Suppressor macrophage treated with lipopolysaccharide for 4 hours (primary cell): ENCODE data around the gene ADRB1.
A peak's percentile ranks its signal among the peaks of the same experiment; 100 is the strongest.

Experiments
- DNase-seq: peaks from one replicate; pipeline ENCODE4 v3.0.0-alpha.2; 2020

ADRB1 gene

DNA sequence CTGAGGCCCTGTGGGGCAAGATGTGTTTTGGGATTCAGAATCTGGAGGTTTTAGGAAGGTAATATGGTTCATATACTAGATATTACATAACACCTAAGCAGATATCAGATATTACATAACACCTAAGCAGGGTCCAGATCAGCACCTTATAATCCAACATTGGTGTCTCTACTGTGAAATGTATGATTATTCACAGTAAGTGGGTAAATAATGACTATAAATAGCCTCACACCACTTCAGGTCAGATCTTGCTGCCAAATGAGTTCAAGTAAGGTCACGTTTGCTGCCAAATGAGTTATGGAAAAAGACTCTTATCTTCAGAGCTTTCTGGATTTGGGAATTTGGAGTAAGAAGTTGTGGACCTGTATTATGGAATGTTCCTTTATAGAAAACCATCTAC is 14.6 kb downstream of the ADRB1 start:
- DNase-seq = no peak

- DNase-seq = no peak
These were observed 15.9 kb downstream of the ADRB1 start for GRCh38 chr10:114059561-114059960.

DNA sequence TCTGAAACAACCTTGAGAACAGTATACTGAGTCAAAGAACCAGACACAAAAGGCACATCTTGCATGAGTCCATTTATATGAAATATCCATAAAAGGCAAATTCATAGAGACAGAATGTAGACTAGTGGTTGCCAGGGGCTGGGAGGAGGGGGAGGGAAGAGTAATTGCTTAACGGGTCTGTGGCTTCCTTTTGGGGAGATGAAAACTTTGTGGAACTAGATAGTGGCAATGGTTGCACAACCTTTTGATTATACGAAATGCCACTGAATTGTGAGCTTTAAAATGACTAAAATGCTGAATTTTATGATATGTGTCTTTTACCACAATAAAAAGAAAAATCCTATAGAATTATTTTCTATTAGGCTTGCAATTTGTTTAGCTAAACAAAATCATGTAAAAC is 16.8 kb downstream of the ADRB1 start:
- DNase-seq = no peak

DNA sequence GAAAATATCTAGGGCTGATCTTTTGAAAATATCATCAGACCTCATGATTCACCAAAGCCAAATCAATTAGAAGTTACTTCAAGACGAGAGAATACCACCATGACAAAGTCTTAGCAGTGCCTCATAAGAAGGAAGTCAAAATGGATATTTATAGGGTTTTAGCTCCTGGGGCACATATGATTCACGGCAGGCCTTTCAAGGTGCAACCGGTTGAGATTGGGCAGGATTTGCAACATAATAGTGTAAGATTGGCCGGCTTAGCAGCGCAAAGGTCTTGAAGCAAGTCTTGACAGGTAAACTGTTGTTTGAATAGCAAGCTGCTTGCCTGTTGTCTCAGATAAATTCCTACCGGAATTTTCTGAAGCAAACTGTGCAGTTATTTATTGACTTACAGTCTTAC is 17.5 kb downstream of the ADRB1 start:
- no peak for DNase-seq

- DNase-seq = peak; percentile 69
These were observed 18.1 kb downstream of the ADRB1 start for GRCh38 chr10:114061789-114062188.

DNA sequence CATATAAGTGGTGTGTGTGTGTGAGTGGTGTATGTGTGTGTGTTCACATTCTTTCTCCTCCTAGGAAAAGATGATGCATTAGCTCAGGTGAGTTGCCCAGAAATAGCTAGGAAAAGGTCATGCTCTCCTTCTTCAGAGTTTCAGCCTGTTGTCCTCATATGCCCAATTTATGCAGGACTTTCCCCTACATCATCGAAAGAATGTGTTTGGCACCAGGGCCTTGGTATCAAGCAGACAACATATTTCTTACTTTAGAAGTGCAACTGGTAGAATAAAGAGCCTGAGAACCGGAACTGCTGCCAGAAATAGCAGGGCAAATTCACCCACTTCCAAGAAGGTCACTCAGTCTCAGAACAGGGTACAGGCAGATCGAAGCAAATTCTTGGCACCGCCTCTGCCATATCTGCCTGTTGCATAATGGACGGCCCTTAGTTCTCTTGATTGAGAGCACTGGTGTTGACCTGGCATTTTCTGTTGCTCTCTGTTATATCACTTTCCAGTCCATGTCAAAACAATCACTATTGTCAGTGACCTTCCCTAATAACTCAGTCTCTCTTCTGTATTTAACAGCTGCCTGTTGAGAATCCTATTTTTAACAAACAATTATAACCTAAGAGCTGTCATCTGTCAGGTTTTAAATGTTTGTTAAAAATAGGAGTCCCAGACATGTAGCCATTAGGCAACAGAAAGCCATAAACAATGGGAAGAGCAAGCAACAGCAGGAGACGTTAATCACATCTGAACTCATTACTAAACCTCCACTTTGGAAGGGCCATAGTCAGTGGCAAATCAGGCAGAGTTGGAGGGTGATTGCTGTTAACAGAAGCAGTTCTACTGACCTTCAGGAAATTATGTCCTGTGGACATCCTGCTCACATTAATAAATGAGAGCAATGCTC is 20.7 kb downstream of the ADRB1 start:
- no peak for DNase-seq

- DNase-seq = no peak
These were observed 21.4 kb downstream of the ADRB1 start for GRCh38 chr10:114065049-114065435.

DNA sequence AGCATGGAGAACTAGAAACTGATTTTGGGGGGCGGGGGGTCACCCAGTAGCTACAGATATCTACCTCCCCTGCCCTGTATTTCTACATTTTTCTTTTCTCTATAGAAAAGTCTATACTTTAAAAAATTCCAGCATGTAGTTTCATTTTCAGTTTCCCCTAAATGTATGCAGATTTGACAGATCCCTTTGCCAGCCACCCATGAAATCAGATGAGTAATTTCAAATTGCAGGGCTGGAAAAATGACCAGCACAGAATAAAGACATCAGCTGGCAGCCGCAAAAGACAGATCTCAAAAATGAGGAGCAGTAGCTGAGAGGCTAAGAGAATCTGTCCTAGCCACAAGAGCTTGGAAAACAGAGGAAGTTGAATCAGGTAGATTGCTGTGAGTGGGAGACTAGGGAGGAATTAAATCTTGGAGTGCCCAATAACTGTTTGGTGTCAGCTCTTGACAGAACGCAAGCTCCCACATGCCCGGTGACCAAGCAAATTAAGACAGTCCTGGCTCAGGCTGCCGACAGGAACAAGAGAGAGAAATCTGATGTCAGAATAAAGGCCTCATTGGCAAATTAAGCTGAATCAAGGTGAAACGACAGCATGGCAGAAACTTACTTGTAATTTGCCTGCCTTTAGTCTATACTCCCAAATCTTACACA is 24.5 kb downstream of the ADRB1 start:
- peak; percentile 70 for DNase-seq

- DNase-seq = no peak
These were observed 27.0 kb downstream of the ADRB1 start for GRCh38 chr10:114070710-114071109.

DNA sequence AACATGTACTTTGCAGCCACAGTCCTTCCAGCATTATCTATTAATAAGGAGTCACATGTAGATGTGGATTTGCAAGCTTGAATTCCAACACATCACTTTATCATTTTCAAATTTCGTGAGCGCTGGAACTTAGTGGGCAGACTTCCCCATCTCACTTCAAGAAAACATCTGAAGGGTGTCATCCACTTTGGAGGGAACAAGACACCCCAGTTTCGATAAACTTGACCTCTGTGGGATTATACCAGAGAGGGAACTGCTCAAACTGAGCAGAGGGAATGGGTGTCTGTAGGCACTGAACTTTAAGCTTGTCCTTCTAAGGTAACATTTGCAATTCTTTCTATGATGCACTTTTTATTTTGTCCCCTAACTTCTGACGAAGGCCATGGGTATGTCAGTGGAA is 27.5 kb downstream of the ADRB1 start:
- DNase-seq = peak; percentile 42

GRCh38 chr10:114073395-114074186 is 29.9 kb downstream of the ADRB1 start:
- no peak for DNase-seq

- no peak for DNase-seq
These were observed 31.4 kb downstream of the ADRB1 start for GRCh38 chr10:114075093-114075492.

DNA sequence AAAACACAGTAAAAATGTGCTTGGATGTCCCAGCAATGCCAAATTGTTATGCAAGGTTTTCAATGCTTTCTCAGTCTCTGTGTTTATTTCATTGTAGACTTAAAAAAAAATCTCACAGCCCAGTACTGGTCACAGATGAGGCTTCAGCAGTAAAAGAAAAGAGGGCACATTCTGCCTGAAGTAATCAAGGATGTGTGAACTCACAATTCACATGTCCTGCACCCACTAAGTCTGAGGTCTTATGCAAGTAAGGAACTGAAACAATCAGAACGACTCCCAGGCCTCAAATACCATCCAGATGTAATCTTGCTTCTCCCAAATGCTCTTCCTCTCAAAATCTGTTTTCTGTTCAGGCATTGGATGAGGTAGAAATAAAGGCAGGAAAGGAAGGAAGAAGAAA is 33.7 kb downstream of the ADRB1 start:
- DNase-seq = peak; percentile 64

DNA sequence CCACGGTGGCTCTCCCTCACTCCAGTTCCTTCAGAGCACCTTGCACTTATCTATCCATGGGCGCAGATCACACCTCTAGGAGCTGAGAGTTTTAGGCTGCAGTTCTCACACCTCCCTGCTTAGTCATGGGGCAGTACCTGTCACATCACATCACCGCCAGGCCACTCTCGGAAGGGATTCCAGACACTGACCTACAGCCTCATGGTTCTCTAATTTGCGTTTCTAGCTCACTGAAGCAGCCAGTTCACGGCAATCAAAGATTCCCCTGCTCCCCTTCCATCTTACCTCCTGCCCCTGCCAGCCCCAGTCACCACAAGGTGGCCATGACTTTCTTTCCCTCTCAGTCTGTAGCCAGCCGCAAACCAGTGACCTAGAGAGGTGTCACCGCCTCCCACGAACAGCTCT is 34.2 kb downstream of the ADRB1 start:
- no peak for DNase-seq

DNA sequence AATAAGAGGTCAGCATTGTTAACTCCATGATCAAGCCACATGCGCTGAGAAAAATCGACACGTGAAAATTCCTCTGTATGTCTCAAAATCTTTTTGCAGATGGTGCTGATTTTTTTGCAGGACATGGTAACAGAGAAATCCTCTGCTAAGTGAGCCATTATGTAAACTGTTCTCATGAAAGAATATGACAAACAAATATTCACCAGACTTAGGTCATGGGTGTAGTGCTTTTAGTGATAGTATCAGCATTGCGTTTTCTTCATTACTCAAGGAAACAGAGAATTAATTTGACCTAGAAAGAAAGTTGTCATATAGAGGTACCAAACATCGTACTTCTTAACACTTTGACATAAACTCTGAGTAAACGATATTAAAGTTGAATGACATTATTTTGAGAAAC is 34.7 kb downstream of the ADRB1 start:
- no peak for DNase-seq

GRCh38 chr10:114079421-114079820 is 35.8 kb downstream of the ADRB1 start:
- no peak for DNase-seq

DNA sequence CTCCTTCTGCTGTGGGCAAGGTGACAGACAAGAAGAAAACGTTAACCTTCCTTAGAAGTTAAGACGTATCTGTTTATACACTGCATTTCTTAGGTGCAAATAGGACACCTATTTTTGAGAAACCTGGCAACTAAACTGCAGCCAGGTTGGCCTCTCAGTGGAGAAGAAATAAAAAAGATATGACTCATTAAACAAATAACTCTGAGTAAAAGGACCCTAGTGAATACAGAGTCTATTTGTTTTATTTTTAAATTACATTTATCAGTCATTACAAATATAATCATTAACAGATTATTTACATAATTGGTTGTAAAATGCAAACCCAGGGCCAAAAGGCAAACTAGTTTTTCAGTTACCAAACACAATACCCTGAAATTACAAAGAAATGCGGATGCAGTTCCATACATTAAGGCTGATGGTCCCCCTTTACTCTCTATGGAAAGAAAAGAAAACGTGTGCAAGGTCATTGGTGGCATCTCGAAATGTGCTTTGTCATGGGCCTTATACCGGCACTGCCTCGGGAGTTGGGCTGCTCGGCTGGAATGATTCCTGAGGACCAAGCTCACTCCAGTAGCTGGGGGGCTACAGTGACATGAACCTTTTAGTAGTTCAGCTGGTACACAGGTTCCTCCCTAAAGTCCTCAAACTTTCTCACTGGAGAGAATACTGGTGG is 38.4 kb downstream of the ADRB1 start:
- no peak for DNase-seq

GRCh38 chr10:114083040-114083439 is 39.4 kb downstream of the ADRB1 start:
- no peak for DNase-seq

DNA sequence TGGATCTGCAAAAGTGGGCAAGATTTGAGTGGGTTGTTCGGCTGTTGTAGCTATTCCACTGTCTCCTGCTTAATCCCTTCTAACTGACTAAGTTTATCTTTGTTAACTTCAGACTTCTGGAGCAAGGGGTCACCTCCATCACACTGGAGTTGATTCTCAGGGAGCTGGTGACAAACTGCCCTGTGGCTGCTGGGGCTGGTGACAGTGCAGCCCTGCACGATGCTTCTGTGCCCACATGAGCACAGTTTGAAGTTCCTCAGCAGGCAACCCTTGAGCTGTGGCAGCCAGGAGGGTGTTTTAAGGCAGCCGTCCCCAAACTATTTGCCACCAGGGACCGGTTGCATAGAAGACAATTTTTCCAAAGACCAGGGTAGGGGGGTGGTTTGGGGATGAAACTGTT is 40.5 kb downstream of the ADRB1 start:
- DNase-seq = no peak

- no peak for DNase-seq
These were observed 43.6 kb downstream of the ADRB1 start for GRCh38 chr10:114087255-114087654.

GRCh38 chr10:114087655-114088054 is 44.0 kb downstream of the ADRB1 start:
- no peak for DNase-seq

- DNase-seq = no peak
These were observed 51.1 kb downstream of the ADRB1 start for GRCh38 chr10:114094795-114095194.
